ENCODE results near the gene SDF4. TPM values are rescaled to one million over a fixed set of nuclear protein-coding genes. Genes with fewer than 3 reads are reported as not detected.

Gene SDF4
- total and polyA plus RNA-seq, 2 of the 8 experiments (the other 6 are each of a cell fraction or from before 2014, with no cell fraction given), result 45.5 to 75.6 TPM

GRCh38 chr1:1182491-1183220 lies 49.1 kb downstream of the SDF4 start (continued):
- TF ChIP-seq RNF2 (IDR thresholded peaks at IDR 0.05; ENCODE audit: borderline replicate concordance, low read depth, low read length, missing control alignments, poor library complexity, severe bottlenecking) (no peak), RBBP5 (IDR thresholded peaks at IDR 0.05; ENCODE audit: borderline replicate concordance, low read depth, low read length) (no peak), RFX5 (IDR thresholded peaks at IDR 0.05; ENCODE audit: borderline replicate concordance, low read depth, low read length) (no peak), ATF2 (IDR thresholded peaks at IDR 0.05; ENCODE audit: low read length) (no peak)

Measured in H1 (cell line).